Spleen (tissue), 11 donors: Measurements from ENCODE around the gene FOXA3. TPM values are rescaled to one million over a fixed set of nuclear protein-coding genes. Genes with fewer than 3 reads are reported as not detected.

Source experiments
- DNase-seq: peaks from one replicate; pipeline ENCODE4 v3.0.0-alpha.2; 2020
- H3K27ac ChIP-seq, 8 donors: fragments of 200-600 bp; sonication (generic) in 7 of 8; 1 replicate in 4 of 8; 2 replicates in 4 of 8; pipeline versions ENCODE4 v1.5.0 to v1.8.0; 2016 to 2021; ENCODE audit warnings: inconsistent platforms in 4 of 8, mild to moderate bottlenecking in 4 of 8, moderate library complexity in 1 of 8
- H3K27me3 ChIP-seq, 7 donors: fragments of 200-600 bp; sonication (generic) in 6 of 7; replicated peaks in 1 of 7; 1 replicate in 4 of 7; 2 replicates in 3 of 7; pipeline versions ENCODE4 v1.5.0 to v1.8.0; 2016 to 2021; ENCODE audit warnings: inconsistent platforms in 3 of 7, mild to moderate bottlenecking in 1 of 7
- H3K36me3 ChIP-seq, 6 donors: fragments of 200-600 bp; sonication (generic) in 5 of 6; 1 replicate in 4 of 6; 2 replicates in 2 of 6; pipeline versions ENCODE4 v1.5.0 to v1.8.0; 2016 to 2021; ENCODE audit warnings: inconsistent platforms in 2 of 6
- H3K4me1 ChIP-seq, 6 donors: fragments of 200-600 bp; sonication (generic) in 5 of 6; 1 replicate in 3 of 6; 2 replicates in 3 of 6; pipeline versions ENCODE4 v1.5.0 to v1.8.0; 2016 to 2021; ENCODE audit warnings: inconsistent platforms in 3 of 6
- H3K4me3 ChIP-seq, 8 donors: fragments of 200-600 bp; sonication (generic) in 7 of 8; 1 replicate in 4 of 8; 2 replicates in 4 of 8; pipeline versions ENCODE4 v1.5.0 to v1.8.0; 2016 to 2021; ENCODE audit warnings: inconsistent platforms in 4 of 8, mild to moderate bottlenecking in 4 of 8, moderate library complexity in 2 of 8
- H3K9me3 ChIP-seq, 8 donors: fragments of 200-600 bp; sonication (generic) in 7 of 8; 1 replicate in 4 of 8; 2 replicates in 4 of 8; pipeline versions ENCODE4 v1.5.0 to v1.8.0; 2016 to 2021; ENCODE audit warnings: inconsistent platforms in 4 of 8
- CTCF ChIP-seq, 11 experiments: fragments of 200-600 bp in 7 of 11; fragments of 450-650 bp in 4 of 11; sonication (generic) in 4 of 11; IDR thresholded peaks in 8 of 11; conservative IDR thresholded peaks in 3 of 11; 1 replicate in 7 of 11; 2 replicates in 4 of 11; pipeline versions ENCODE4 v1.4.0 to v1.8.0; 2016 to 2021; ENCODE audit warnings: antibody characterized with exemption in 11 of 11, inconsistent platforms in 4 of 11, mild to moderate bottlenecking in 1 of 11
- POLR2A ChIP-seq, 3 donors: fragments of 450-650 bp; IDR thresholded peaks; one replicate each; pipeline ENCODE4 v1.5.1; 2017; ENCODE audit warnings: antibody characterized with exemption in 3 of 3, mild to moderate bottlenecking in 1 of 3
- POLR2AphosphoS5 ChIP-seq, 3 donors: sonication (generic); formaldehyde crosslinking; IDR thresholded peaks; one replicate each; pipeline ENCODE4 v1.5.1; 2017; ENCODE audit warnings: antibody characterized with exemption in 3 of 3
- WGBS, 5 donors: extraction: QIAGEN DNeasy Blood & Tissue Kit in 3 of 5; methylation state at CpG; one replicate each; pipeline versions ENCODE4 v1.1.5 to v1.1.7; 2013 to 2018; 5-methylcytosine and 5-hydroxymethylcytosine counted together
- intact Hi-C: fragments of 100-400 bp; cut with DNase I; formaldehyde crosslinking; loops from one replicate; pipeline ENCODE4 v1.15.0; 2023; ENCODE audit warnings: low total_unique reads
- polyA plus RNA-seq, 3 donors: library from polyadenylated mRNA; stranded (reverse); fragments of 200-250 nt; gene quantifications; one replicate each; pipeline ENCODE4 v1.2.1, GENCODE V29; 2013
- total RNA-seq, 7 donors: library from RNA; depleted of rRNA in 3 of 7; stranded (reverse); fragments of >200 nt in 3 of 7; fragmentation: NEBNext Ultra II Directional in 4 of 7; extraction: Animal tissue kit (Norgen Biotek cat#: 25700) in 4 of 7; gene quantifications; one replicate each; pipeline versions ENCODE4 v1.1.0 to v1.2.1, GENCODE V29; 2016 to 2021
- donor health status: healthy with polysubstance abuse.
- donor health status: DM: no; HTN: no; CAD: no; lungs with moderate emphysema.
- donor health status: DM: no; HTN: no; CAD: no.
- donor health status: Bipolar disorder and iron deficiency.
- donor health status: healthy.
- donor health status: DM: no; HTN: no; CAD: no.
- donor health status: DM: yes; HTN: yes; CAD: no.

FOXA3 gene
- total and polyA plus RNA-seq, 10 donors = 0.09 to 0.24 (median 0.16) TPM; not detected in 7

DNA sequence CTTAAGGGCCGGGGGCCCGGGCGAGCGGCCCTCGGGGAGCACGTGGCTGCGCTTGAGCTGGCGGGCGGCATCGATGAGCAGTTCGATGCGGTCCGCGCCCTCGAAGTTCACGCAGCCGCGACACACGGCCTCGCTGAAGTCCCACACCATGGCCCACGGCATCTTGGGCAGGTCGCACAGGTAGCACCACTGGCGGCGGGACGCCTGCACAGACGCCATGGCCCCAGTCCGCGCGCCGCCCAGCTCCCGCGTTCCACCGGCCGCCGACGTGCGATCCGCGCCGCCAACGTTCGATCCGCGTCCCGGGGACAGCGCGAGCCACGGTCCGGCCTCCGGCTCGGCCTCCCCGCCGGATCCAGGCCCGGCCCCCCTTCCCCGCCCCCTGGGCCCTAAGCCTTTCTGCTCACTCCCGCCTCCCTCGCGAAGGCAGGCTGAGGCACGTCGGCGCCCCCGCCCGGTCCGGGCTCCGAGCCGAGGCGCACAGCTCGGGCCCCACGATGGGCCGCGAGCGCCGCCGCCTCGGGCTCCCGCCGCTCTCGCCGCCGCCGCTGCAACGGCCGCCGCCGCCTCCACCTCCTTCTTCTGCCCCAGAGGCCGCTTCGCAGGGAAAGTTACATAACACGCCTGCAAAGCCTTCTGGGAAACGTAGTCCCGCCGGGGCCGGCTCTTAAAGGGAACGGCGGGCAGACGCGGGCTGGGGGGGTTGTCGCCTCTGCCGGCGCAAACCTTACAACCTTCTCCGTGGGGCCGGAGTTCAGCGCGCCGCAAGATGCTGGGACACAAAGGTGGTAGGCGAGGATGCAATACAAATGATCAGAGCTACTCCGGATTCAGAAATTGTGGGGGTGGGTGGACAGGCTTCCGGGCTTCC lies 21.7 kb downstream of the FOXA3 start, which contains the start of gene IRF2BP1:
Gene IRF2BP1, minus strand, starts transcription at position 586 of the 871 bp plus-strand sequence. Its CDS starts 367 bp downstream, at position 219.
- no peaks in the 10 kb centered on the region for H3K9me3 ChIP-seq
- H3K27ac ChIP-seq = peak within 1 kb of the TSS; percentile 79 to 95 (median 92)
- peak in 3 of 11 experiments; percentile 8 to 25 (median 13) for TF ChIP-seq CTCF (IDR thresholded peaks at IDR 0.05 in 8 of 11, conservative IDR thresholded peaks at IDR 0.05 in 3 of 11)
- peak in 1 of 3 donors; percentile 49 for TF ChIP-seq POLR2A (IDR thresholded peaks at IDR 0.05)
- peak; percentile 87 to 89 (median 89) for TF ChIP-seq POLR2AphosphoS5 (IDR thresholded peaks at IDR 0.05)
- intact Hi-C loops = no loop called here
- peak; percentile 98 for DNase-seq
- WGBS, 5 donors = 0 to 1% (median 1%) methylated on average over 30 to 107 of the region's 107 CpGs
- peak within 1 kb of the TSS; percentile 73 to 93 (median 77) for H3K4me3 ChIP-seq
- H3K27me3 ChIP-seq = no peaks in the 10 kb centered on the region
- H3K4me1 ChIP-seq = peaks cover 25 to 52% (median 43%) of the 10 kb centered on the region in 6 donors
- peaks cover 0 to 30% (median 12%) of the 10 kb centered on the region in 6 donors for H3K36me3 ChIP-seq

DNA sequence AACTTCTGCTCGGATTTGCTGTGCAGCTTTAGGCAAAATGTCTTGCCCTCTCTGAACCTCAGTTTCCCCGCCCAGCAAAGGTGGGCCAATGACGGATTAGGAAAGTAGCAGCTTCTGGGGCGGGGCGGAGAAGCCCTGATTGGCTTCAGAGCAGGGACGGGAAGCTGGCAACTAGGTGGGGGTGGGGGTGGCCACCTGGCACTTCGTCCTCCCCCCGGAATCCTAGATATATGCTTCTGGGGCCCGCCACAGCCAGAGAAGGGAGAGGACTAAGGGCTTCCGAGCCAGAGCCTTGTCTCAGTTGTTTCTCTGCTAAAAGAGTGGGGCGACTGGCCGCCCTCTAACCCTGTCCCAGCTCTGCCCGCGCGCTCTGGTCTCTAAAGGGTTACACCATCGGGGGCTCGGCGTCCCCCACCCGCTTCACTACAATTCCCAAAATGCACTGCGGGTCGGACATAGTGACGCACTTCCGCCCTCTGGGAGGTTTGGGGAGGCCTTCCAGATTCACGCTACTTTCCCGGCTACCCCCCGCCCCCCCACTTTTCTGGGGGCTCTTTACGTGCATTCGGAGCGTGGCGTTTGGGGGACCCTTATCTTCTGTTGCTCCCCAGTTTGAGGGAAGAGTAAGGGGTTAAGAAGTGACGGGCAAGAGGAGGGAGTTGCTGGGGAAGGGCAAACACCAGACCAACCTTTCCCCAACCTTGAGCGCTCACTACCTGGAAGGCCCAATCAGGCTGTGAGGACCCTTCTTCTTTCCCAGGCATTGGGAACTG lies 22.5 kb downstream of the FOXA3 start:
- intact Hi-C loops = no loop called here
- WGBS, 5 donors = 1 to 2% (median 2%) methylated on average over 21 to 32 of the region's 32 CpGs
- peak; percentile 75 to 92 (median 89) for TF ChIP-seq POLR2AphosphoS5 (IDR thresholded peaks at IDR 0.05)
- TF ChIP-seq CTCF (IDR thresholded peaks at IDR 0.05 in 8 of 11, conservative IDR thresholded peaks at IDR 0.05 in 3 of 11) = no peak
- TF ChIP-seq POLR2A (IDR thresholded peaks at IDR 0.05) = peak; percentile 10 to 48 (median 44)

DNA sequence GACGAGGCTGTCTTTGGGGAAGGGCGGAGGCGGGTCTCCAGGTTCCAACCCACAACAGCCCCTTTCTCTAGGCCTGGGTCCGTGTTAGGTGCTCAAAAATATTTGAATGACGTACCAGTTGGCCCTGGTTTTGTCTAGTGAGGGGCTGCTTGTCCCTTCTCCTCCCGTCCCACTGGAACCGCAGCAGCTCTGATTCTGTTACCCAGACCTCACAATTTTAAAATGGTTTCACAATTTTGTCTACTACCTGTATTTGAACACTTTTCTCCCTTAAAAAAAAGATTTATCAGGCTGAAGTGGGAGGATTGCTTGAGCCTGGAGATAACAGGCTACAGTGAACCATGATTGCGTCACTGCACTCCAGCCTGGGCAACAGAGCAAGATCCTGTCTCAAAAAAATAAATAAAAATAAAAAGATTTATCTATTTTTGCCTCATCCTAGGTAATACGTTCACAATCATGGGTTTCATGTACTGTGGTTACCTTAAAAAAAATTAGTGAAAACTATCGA lies 23.1 kb downstream of the FOXA3 start:
- Histone ChIP-seq H3K4me1 (peaks cover 25 to 48% (median 42%) of the 10 kb centered on the region in 6 donors), H3K9me3 (no peaks in the 10 kb centered on the region), H3K27me3 (no peaks in the 10 kb centered on the region), H3K4me3 (peak overlapping the region in 6 of 8 donors; percentile 73 to 93 (median 76)), H3K36me3 (peaks cover 0 to 44% (median 12%) of the 10 kb centered on the region in 6 donors), H3K27ac (peak overlapping the region; percentile 79 to 95 (median 92))
- no peak for TF ChIP-seq CTCF (IDR thresholded peaks at IDR 0.05 in 8 of 11, conservative IDR thresholded peaks at IDR 0.05 in 3 of 11)
- no peak for TF ChIP-seq POLR2A (IDR thresholded peaks at IDR 0.05)
- no peak for TF ChIP-seq POLR2AphosphoS5 (IDR thresholded peaks at IDR 0.05)
- DNase-seq = no peak
- WGBS, 5 donors = 55 to 64% (median 62%) methylated on average over 10 of the region's 10 CpGs
- intact Hi-C loops = no loop called here

More for the DNA sequence above, 22.5 kb downstream of the FOXA3 start:
- Histone ChIP-seq H3K4me1 (peaks cover 25 to 52% (median 43%) of the 10 kb centered on the region in 6 donors), H3K27ac (peak overlapping the region; percentile 79 to 95 (median 92)), H3K36me3 (peaks cover 0 to 38% (median 12%) of the 10 kb centered on the region in 6 donors), H3K4me3 (peak overlapping the region; percentile 73 to 93 (median 77)), H3K27me3 (no peaks in the 10 kb centered on the region), H3K9me3 (no peaks in the 10 kb centered on the region)
- DNase-seq = peak; percentile 95
